HG02642 (cell line): ENCODE data around the gene MAP2K7.
"Not testable (repeated sequence)": the region's sequence is repeated elsewhere in the genome, so short reads cannot be mapped to it uniquely, and the experiment has no call there.

Experiments
- ATAC-seq: cut with Tn5 transposase; IDR thresholded peaks from one replicate; pipeline ENCODE4 v1.9.1; 2021; ENCODE audit warnings: mild to moderate bottlenecking; ENCODE audit not compliant: unreplicated experiment, poor library complexity

MAP2K7 gene

GRCh38 chr19:7927605-7928333 is 24.1 kb downstream of the MAP2K7 start:
- no peak for ATAC-seq

- ATAC-seq: no peak
Measured at GRCh38 chr19:7928334-7928706, 24.6 kb downstream of the MAP2K7 start.

GRCh38 chr19:7928741-7929701 is 25.3 kb downstream of the MAP2K7 start:
- ATAC-seq: no peak

GRCh38 chr19:7930030-7930429 is 26.4 kb downstream of the MAP2K7 start:
- not testable (repeated sequence) for ATAC-seq

- no peak for ATAC-seq
Measured at GRCh38 chr19:7930765-7931164, 27.1 kb downstream of the MAP2K7 start.

GRCh38 chr19:7931221-7932061 is 27.8 kb downstream of the MAP2K7 start:
- no peak for ATAC-seq

- ATAC-seq: no peak
Measured at GRCh38 chr19:7932276-7932929, 28.7 kb downstream of the MAP2K7 start.

GRCh38 chr19:7932930-7933300 is 29.2 kb downstream of the MAP2K7 start:
- no peak for ATAC-seq

- no peak for ATAC-seq
Measured at GRCh38 chr19:7933411-7933810, 29.7 kb downstream of the MAP2K7 start.

- no peak for ATAC-seq
Measured at GRCh38 chr19:7933828-7934725, 30.4 kb downstream of the MAP2K7 start.

GRCh38 chr19:7934766-7935165 is 31.1 kb downstream of the MAP2K7 start:
- ATAC-seq: no peak

GRCh38 chr19:7940841-7941240 is 37.2 kb downstream of the MAP2K7 start:
- no peak for ATAC-seq

- no peak for ATAC-seq
Measured at GRCh38 chr19:7941895-7942596, 38.4 kb downstream of the MAP2K7 start.

GRCh38 chr19:7942981-7943443 is 39.3 kb downstream of the MAP2K7 start:
- peak; percentile 19 for ATAC-seq

GRCh38 chr19:7943444-7944176 is 39.9 kb downstream of the MAP2K7 start, which contains the start of gene TIMM44:
Gene TIMM44 (minus strand): TSS chr19:7943666. CDS start chr19:7943651, 15 bp downstream.
- ATAC-seq: peak; percentile 96

GRCh38 chr19:7944177-7944761 is 40.6 kb downstream of the MAP2K7 start:
- peak; percentile 24 for ATAC-seq

GRCh38 chr19:7947939-7948338 is 44.3 kb downstream of the MAP2K7 start:
- ATAC-seq: no peak
